ENCODE results near the gene BTN2A1. TPM values are rescaled to one million over a fixed set of nuclear protein-coding genes. Genes with fewer than 3 reads are reported as not detected.
"Not testable (repeated sequence)": the region's sequence is repeated elsewhere in the genome, so short reads cannot be mapped to it uniquely, and the experiment has no call there.

Gene BTN2A1
- total RNA-seq, result 15.8 TPM
- polyA plus RNA-seq, result 38.0 TPM

GRCh38 chr6:26457806-26458688 is at the start of gene BTN2A1:
BTN2A1 (plus strand) TSS chr6:26457955; CDS start chr6:26458637, 682 bp downstream.
- WGBS, result under 1% methylated on average over 31 of the region's 31 CpGs
- Histone ChIP-seq H3K4me1 (ENCODE audit: insufficient read depth) (peaks cover 3% of the 10 kb centered on the region), H3K36me3 (ENCODE audit: insufficient read depth) (peaks cover under 1% of the 10 kb centered on the region), H3K27ac (ENCODE audit: low read depth) (peak within 1 kb of the TSS; percentile 95), H3K4me3 (ENCODE audit: low read depth, low read length) (peak within 1 kb of the TSS; percentile 81)
- DNase-seq (ENCODE audit: extremely low spot score), result peak; percentile 93

GRCh38 chr6:26408828-26409730 is 48.7 kb upstream of the BTN2A1 start:
- Histone ChIP-seq H3K27ac (ENCODE audit: low read depth) (no peak overlapping the region), H3K36me3 (ENCODE audit: insufficient read depth) (no peaks in the 10 kb centered on the region), H3K4me3 (ENCODE audit: low read depth, low read length) (no peak overlapping the region), H3K4me1 (ENCODE audit: insufficient read depth) (no peaks in the 10 kb centered on the region)
- no peak for DNase-seq (ENCODE audit: extremely low spot score)
- 88% methylated on average over 10 of the region's 10 CpGs for WGBS

DNA sequence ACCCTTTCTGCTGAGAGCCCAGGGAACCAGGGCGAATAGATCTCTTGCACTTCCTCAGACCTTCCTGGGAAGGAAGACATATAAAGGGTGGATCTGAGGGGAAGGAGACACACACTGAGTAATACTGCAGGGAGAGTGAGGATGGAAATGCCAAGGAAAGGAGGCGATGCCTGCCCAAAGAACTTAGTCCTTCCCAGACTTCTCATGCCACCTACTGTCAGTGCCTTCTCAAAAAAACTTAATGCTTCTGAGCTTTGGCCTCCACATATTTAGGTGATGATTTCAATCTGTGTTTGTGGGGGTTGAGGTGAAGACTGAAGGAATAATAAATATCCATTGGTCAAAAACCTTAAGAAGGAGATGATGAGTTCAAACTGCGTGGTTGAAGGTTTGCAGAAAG is 46.0 kb upstream of the BTN2A1 start:
- Histone ChIP-seq H3K4me1 (ENCODE audit: insufficient read depth) (no peaks in the 10 kb centered on the region), H3K36me3 (ENCODE audit: insufficient read depth) (no peaks in the 10 kb centered on the region), H3K4me3 (ENCODE audit: low read depth, low read length) (no peak overlapping the region), H3K27ac (ENCODE audit: low read depth) (no peak overlapping the region)
- no peak for DNase-seq (ENCODE audit: extremely low spot score)
- 95% methylated on average over 3 of the region's 3 CpGs for WGBS

- Histone ChIP-seq H3K4me1 (ENCODE audit: insufficient read depth) (no peaks in the 10 kb centered on the region), H3K36me3 (ENCODE audit: insufficient read depth) (no peaks in the 10 kb centered on the region), H3K4me3 (ENCODE audit: low read depth, low read length) (no peak overlapping the region), H3K27ac (ENCODE audit: low read depth) (no peak overlapping the region)
- WGBS, result 62% methylated on average over 3 of the region's 3 CpGs
- DNase-seq (ENCODE audit: extremely low spot score), result no peak
Observed at GRCh38 chr6:26412228-26412627, 45.5 kb upstream of the BTN2A1 start.

DNA sequence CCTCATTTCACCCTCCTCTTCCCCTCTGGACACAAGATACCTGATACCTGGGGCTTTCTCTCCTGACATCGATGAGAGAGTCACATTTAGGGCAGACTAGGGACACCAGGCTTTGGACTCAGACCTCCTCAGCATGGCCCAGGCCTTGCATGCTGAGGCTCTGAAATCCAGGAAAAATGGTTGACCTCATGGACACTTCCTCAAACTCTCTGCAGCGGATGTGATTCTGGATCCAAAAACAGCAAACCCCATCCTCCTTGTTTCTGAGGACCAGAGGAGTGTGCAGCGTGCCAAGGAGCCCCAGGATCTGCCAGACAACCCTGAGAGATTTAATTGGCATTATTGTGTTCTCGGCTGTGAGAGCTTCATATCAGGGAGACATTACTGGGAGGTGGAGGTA is 44.8 kb upstream of the BTN2A1 start:
- H3K4me3 ChIP-seq (ENCODE audit: low read depth, low read length), result no peak overlapping the region
- WGBS, result 91% methylated on average over 4 of the region's 4 CpGs
- no peaks in the 10 kb centered on the region for H3K4me1 ChIP-seq (ENCODE audit: insufficient read depth)
- H3K36me3 ChIP-seq (ENCODE audit: insufficient read depth), result no peaks in the 10 kb centered on the region
- no peak for DNase-seq (ENCODE audit: extremely low spot score)
- no peak overlapping the region for H3K27ac ChIP-seq (ENCODE audit: low read depth)

- Histone ChIP-seq H3K27ac (ENCODE audit: low read depth) (no peak overlapping the region), H3K36me3 (ENCODE audit: insufficient read depth) (no peaks in the 10 kb centered on the region), H3K4me3 (ENCODE audit: low read depth, low read length) (no peak overlapping the region), H3K4me1 (ENCODE audit: insufficient read depth) (no peaks in the 10 kb centered on the region)
- DNase-seq (ENCODE audit: extremely low spot score), result no peak
- WGBS, result 83% methylated on average over 3 of the region's 3 CpGs
Observed at GRCh38 chr6:26414281-26414680, 43.5 kb upstream of the BTN2A1 start.

DNA sequence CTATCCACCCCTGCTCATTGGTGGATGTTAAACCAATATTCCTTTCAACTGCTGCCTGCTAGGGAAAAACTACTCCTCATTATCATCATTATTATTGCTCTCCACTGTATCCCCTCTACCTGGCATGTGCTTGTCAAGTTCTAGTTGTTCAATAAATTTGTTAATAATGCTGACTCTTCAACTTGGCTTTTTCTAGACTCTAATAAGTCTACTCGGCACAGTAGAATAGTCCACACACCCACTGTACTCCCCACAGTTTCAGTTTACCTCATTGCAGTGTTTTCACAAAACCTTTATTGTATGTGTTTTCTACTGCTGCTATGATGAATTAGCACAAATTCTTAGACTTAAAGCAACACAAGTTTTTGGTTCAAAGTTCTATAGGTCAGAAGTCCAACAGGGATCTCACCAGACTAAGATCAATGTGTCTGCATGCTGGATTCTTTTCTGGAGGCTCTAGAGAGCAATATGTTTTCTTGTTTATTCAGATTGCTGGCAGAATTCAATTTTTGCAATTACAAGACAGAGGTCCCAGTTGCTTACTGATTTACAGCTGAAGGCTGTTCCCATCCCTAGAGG is 42.6 kb upstream of the BTN2A1 start:
- Histone ChIP-seq H3K36me3 (ENCODE audit: insufficient read depth) (no peaks in the 10 kb centered on the region), H3K27ac (ENCODE audit: low read depth) (no peak overlapping the region), H3K4me1 (ENCODE audit: insufficient read depth) (no peaks in the 10 kb centered on the region), H3K4me3 (ENCODE audit: low read depth, low read length) (no peak overlapping the region)
- DNase-seq (ENCODE audit: extremely low spot score), result no peak
- WGBS, result 94% methylated on average over 1 of the region's 1 CpG

- 92% methylated on average over 2 of the region's 2 CpGs for WGBS
Observed at GRCh38 chr6:26415791-26416190, 42.0 kb upstream of the BTN2A1 start.

GRCh38 chr6:26416288-26416687 is 41.5 kb upstream of the BTN2A1 start:
- 95% methylated on average over 1 of the region's 1 CpG for whole genome bisulfite sequencing
- DNase-seq (ENCODE audit: extremely low spot score), result no peak
- no peak overlapping the region for H3K4me3 ChIP-seq (ENCODE audit: low read depth, low read length)
- H3K27ac ChIP-seq (ENCODE audit: low read depth), result no peak overlapping the region
- no peaks in the 10 kb centered on the region for H3K36me3 ChIP-seq (ENCODE audit: insufficient read depth)
- no peaks in the 10 kb centered on the region for H3K4me1 ChIP-seq (ENCODE audit: insufficient read depth)

More at GRCh38 chr6:26415791-26416190, 42.0 kb upstream of the BTN2A1 start:
- no peaks in the 10 kb centered on the region for H3K4me1 ChIP-seq (ENCODE audit: insufficient read depth)
- no peak for DNase-seq (ENCODE audit: extremely low spot score)
- H3K36me3 ChIP-seq (ENCODE audit: insufficient read depth), result no peaks in the 10 kb centered on the region
- H3K27ac ChIP-seq (ENCODE audit: low read depth), result no peak overlapping the region
- no peak overlapping the region for H3K4me3 ChIP-seq (ENCODE audit: low read depth, low read length)

DNA sequence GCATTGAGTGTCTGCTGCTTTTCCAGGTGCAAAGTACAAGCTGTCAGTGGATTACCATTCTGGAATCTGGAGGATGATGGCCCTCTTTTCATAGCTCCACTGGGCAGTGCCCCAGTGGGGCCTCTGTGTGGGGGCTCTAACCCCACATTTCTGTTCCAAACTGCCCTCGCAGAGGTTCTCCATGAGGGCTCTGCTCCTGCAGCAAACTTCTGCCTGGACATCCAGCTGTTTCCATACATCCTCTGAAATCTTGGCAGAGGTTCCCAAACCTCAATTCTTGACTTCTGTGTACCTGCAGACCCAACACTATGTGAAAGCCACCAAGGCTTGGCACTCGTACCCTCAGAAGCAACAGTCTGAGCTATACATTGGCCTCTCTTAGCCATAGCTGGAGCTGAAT is 39.7 kb upstream of the BTN2A1 start:
- whole genome bisulfite sequencing, result 97% methylated on average over 2 of the region's 2 CpGs
- H3K27ac ChIP-seq (ENCODE audit: low read depth); H3K4me1 ChIP-seq (ENCODE audit: insufficient read depth); H3K4me3 ChIP-seq (ENCODE audit: low read depth, low read length); H3K36me3 ChIP-seq (ENCODE audit: insufficient read depth); DNase-seq (ENCODE audit: extremely low spot score): not testable (repeated sequence)

DNA sequence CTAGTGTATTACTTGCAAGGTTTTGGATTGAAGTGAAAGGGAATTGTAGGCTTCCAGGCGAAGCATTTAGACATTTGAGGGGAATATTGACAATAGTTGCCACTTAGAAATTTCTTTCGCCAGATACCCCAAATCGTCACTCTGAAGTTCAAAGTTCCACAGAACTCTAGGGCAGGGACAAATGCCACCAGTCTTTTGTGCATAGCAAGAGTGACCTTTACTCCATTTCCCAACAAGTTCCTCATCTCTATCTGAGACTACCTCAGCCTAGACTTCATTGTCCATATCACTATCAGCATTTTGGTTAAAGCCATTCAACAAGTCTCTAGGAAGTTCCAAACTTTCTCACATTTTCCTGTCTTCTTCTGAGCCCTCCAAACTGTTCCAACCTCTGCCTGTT is 39.0 kb upstream of the BTN2A1 start:
- 98% methylated on average over 3 of the region's 3 CpGs for WGBS
- DNase-seq (ENCODE audit: extremely low spot score); H3K27ac ChIP-seq (ENCODE audit: low read depth); H3K36me3 ChIP-seq (ENCODE audit: insufficient read depth); H3K4me3 ChIP-seq (ENCODE audit: low read depth, low read length); H3K4me1 ChIP-seq (ENCODE audit: insufficient read depth): not testable (repeated sequence)

- 20% methylated on average over 4 of the region's 4 CpGs for WGBS
- Histone ChIP-seq H3K4me1 (ENCODE audit: insufficient read depth) (peaks cover 2% of the 10 kb centered on the region), H3K36me3 (ENCODE audit: insufficient read depth) (no peaks in the 10 kb centered on the region), H3K27ac (ENCODE audit: low read depth) (peak overlapping the region; percentile 53), H3K4me3 (ENCODE audit: low read depth, low read length) (no peak overlapping the region)
- DNase-seq (ENCODE audit: extremely low spot score), result peak; percentile 11
Observed at GRCh38 chr6:26420688-26421171, 37.0 kb upstream of the BTN2A1 start.
